Progenitor cell of endocrine pancreas (in vitro differentiated cells): ENCODE results near the gene MTMR10. TPM values are rescaled to one million over a fixed set of nuclear protein-coding genes. Genes with fewer than 3 reads are reported as not detected.

ENCODE experiments used
- DNase-seq: peaks from one replicate; pipeline ENCODE4 v3.0.0; 2021; ENCODE audit warnings: low spot score; ENCODE audit not compliant: unreplicated experiment
- H3K27ac Mint-ChIP-seq: 2 replicates; pipeline ENCODE4 v1.8.0; 2021; ENCODE audit warnings: mild to moderate bottlenecking, moderate library complexity, mixed read lengths
- H3K27me3 Mint-ChIP-seq: 2 replicates; pipeline ENCODE4 v1.8.0; 2021; ENCODE audit warnings: mixed read lengths
- H3K36me3 Mint-ChIP-seq: 2 replicates; pipeline ENCODE4 v1.8.0; 2022; ENCODE audit warnings: mixed read lengths; ENCODE audit not compliant: insufficient read depth
- H3K4me1 Mint-ChIP-seq: 2 replicates; pipeline ENCODE4 v1.8.0; 2021; ENCODE audit warnings: low read depth, mixed read lengths
- H3K4me3 Mint-ChIP-seq: 2 replicates; pipeline ENCODE4 v1.8.0; 2021; ENCODE audit warnings: low read depth, mild to moderate bottlenecking, moderate library complexity, mixed read lengths
- H3K9me3 Mint-ChIP-seq: 2 replicates; pipeline ENCODE4 v1.8.0; 2021; ENCODE audit warnings: low read depth, mixed read lengths
- CTCF ChIP-seq: fragments of 200-600 bp; sonication (generic); IDR thresholded peaks from one replicate; pipeline ENCODE4 v1.5.0; 2021; ENCODE audit warnings: antibody characterized with exemption, mild to moderate bottlenecking; ENCODE audit not compliant: unreplicated experiment
- total RNA-seq: library from RNA; stranded (reverse); gene quantifications from 2 replicates; pipeline ENCODE4 v1.2.1, GENCODE V29; 2021

Gene MTMR10
- total RNA-seq, 1 donor from 2014 or later: 21.1 TPM

DNA sequence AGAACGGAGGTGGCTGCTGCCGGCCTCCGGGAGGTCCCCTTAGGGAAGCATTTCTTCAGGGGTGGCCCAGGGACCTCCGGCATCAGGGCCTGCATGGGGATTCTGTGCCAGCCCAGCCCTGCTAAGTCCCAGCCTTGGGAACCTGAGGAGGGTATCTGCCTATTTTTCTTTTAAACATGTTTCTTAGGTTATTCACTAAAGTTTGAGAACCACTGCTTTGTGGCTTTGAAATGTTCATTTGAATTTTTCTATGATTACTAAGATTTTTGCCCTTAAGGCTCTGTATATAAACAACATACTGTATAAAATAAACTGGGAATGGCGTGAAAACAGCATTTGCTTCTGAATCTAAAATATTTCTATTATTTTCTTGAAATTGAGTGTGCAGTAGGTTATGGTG lies 63.4 kb downstream of the MTMR10 start:
- Mint-ChIP-seq H3K36me3 (peaks cover 17% of the 10 kb centered on the region), H3K9me3 (no peaks in the 10 kb centered on the region), H3K4me1 (no peaks in the 10 kb centered on the region), H3K27me3 (no peaks in the 10 kb centered on the region), H3K4me3 (no peak overlapping the region), H3K27ac (no peak overlapping the region)
- TF ChIP-seq CTCF: no peak
- DNase-seq: no peak

DNA sequence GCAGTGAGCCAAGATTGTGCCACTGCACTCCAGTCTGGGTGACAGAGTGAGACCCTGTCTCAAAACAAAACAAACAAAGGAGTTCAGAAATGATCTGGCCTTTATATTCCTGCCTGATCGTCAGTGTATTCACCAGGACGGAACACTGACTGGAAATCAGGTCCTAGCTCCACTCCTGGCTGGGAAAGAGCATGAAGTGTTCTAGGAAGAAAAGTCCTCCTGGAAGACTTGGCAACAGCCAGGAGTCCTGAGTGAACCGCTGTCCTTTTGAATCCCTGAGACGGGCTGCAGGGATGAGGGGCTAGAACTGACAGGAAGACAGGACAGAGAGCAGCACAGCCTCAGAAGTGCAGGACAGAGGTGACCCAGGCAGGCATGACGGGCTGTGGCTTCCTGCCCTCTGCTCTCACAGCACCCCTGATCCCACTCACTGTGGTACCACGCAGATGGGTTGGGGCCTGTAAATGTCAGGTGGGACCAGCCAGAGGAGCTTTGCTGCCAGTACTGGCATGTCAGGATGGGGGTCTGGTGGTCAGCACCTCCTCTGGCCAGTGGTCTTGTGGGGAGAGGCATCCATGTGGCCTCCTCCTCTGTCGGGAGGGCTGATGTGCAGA lies 64.2 kb downstream of the MTMR10 start:
- no peaks in the 10 kb centered on the region for H3K4me1 Mint-ChIP-seq
- H3K4me3 Mint-ChIP-seq: no peak overlapping the region
- peaks cover 16% of the 10 kb centered on the region for H3K36me3 Mint-ChIP-seq
- H3K27me3 Mint-ChIP-seq: no peaks in the 10 kb centered on the region
- no peaks in the 10 kb centered on the region for H3K9me3 Mint-ChIP-seq
- H3K27ac Mint-ChIP-seq: no peak overlapping the region
- DNase-seq: no peak
- TF ChIP-seq CTCF: no peak

DNA sequence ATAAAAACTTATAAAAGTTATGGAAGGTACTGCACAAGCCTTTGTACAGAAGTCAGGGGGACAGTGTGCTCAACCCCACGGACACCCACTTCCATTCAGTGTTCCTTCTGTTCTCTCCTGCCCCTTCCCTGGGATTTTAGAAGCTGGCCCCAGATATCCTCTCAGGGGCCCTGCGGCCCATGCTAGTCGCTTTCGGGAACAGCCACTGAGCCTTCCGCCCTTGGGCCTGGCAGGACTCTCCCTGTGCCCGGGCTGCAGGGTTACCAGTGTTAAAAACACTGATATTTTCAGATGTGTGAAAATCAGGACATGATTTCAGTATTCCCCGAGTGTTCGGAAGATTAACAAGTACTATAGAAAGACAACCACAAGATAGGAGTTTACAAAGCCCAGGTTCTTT lies 65.3 kb downstream of the MTMR10 start:
- peaks cover 16% of the 10 kb centered on the region for H3K36me3 Mint-ChIP-seq

DNA sequence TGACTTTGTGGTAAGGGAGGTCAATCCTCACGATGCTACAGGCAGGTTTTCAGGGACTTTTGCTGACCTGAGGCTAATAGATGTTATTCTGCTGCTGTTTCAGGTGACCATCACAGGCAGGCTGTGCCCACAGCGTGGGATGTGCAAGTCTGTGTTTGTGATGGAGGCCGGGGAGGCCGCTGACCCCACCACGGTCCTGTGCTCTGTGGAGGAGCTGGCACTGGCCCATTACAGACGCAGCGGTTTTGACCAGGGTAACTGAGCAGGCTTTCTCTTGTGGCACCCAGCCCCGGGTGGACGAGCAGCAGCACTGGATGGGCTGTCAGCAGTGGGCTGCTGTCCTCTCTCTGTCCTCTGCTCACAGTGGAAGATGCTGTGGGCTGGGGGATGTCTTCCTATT lies 65.7 kb downstream of the MTMR10 start:
- Mint-ChIP-seq H3K4me1 (no peaks in the 10 kb centered on the region), H3K27me3 (no peaks in the 10 kb centered on the region), H3K36me3 (peaks cover 16% of the 10 kb centered on the region), H3K9me3 (no peaks in the 10 kb centered on the region), H3K27ac (no peak overlapping the region), H3K4me3 (no peak overlapping the region)
- no peak for TF ChIP-seq CTCF
- no peak for DNase-seq

More for the DNA sequence above, 65.3 kb downstream of the MTMR10 start:
- no peak for TF ChIP-seq CTCF
- Mint-ChIP-seq H3K4me1 (no peaks in the 10 kb centered on the region), H3K4me3 (no peak overlapping the region), H3K27me3 (no peaks in the 10 kb centered on the region), H3K27ac (no peak overlapping the region), H3K9me3 (no peaks in the 10 kb centered on the region)
- DNase-seq: no peak

GRCh38 chr15:30924353-30924752 lies 67.1 kb downstream of the MTMR10 start:
- no peak for DNase-seq
- peaks cover 16% of the 10 kb centered on the region for H3K36me3 Mint-ChIP-seq

More at GRCh38 chr15:30924353-30924752, 67.1 kb downstream of the MTMR10 start:
- Mint-ChIP-seq H3K4me3 (no peak overlapping the region), H3K4me1 (no peaks in the 10 kb centered on the region), H3K27ac (no peak overlapping the region), H3K27me3 (no peaks in the 10 kb centered on the region), H3K9me3 (no peaks in the 10 kb centered on the region)
- TF ChIP-seq CTCF: no peak
